Endothelial cell of umbilical vein (primary cell): ENCODE results near the gene SPATA6L. TPM values are rescaled to one million over a fixed set of nuclear protein-coding genes. Genes with fewer than 3 reads are reported as not detected.
"Not testable (repeated sequence)": the region's sequence is repeated elsewhere in the genome, so short reads cannot be mapped to it uniquely, and the experiment has no call there.

ENCODE experiments used
- BruUV-seq: library from RNA; stranded (reverse); fragments of 400-500 nt; replicated peaks from 2 replicates; lab custom pipeline; 2021; lab: Mats Ljungman, UMichigan
- CTCF ChIA-PET: fragments of 300-600, 350-600 bp; sonication (Branson Sonifier 250); formaldehyde crosslinking; loops from one replicate; lab custom pipeline; 2021; ENCODE audit warnings: antibody characterized with exemption, inconsistent platforms; lab: Charles Lee
- POLR2A ChIA-PET: fragments of 300-600, 350-600 bp; sonication (Branson Sonifier 250); formaldehyde crosslinking; loops from one replicate; lab custom pipeline; 2021; ENCODE audit warnings: antibody characterized with exemption, inconsistent platforms; lab: Charles Lee
- DNase-seq: peaks from one replicate; pipeline ENCODE4 v3.0.0-alpha.2; 2011; ENCODE audit warnings: low read depth, low spot score
- FAIRE-seq: peaks from 2 replicates; lab custom pipeline; 2011; peaks lifted over from hg19 to GRCh38; lab: Jason Lieb, UNC
- H2AFZ ChIP-seq: 2 replicates; pipeline ENCODE4 v1.6.0; 2012; ENCODE audit warnings: low read depth, low read length, control low read depth, inconsistent platforms
- H3K27ac ChIP-seq: 2 replicates; pipeline ENCODE4 v1.5.1; 2011; ENCODE audit warnings: low read depth, mild to moderate bottlenecking, control low read depth, low read length, moderate library complexity; ENCODE audit not compliant: insufficient read depth
- H3K27me3 ChIP-seq, 2 experiments: 2 replicates each; pipeline versions ENCODE4 v1.6.0 to v1.6.1; 2011; ENCODE audit warnings: low read length in 2 of 2, mixed read lengths in 1 of 2; ENCODE audit not compliant: control insufficient read depth in 2 of 2, insufficient read depth in 2 of 2
- H3K36me3 ChIP-seq, 2 experiments: 2 replicates in 1 of 2; 3 replicates in 1 of 2; pipeline ENCODE4 v1.5.1; 2011; ENCODE audit warnings: low read length in 2 of 2, mild to moderate bottlenecking in 1 of 2, moderate library complexity in 1 of 2; ENCODE audit not compliant: control insufficient read depth in 2 of 2, insufficient read depth in 2 of 2; ENCODE audit errors: extremely low read depth in 1 of 2
- H3K4me1 ChIP-seq: 3 replicates; pipeline ENCODE4 v1.5.1; 2011; ENCODE audit warnings: mild to moderate bottlenecking, low read length; ENCODE audit not compliant: control insufficient read depth, insufficient read depth; ENCODE audit errors: extremely low read depth
- H3K4me2 ChIP-seq: 2 replicates; pipeline ENCODE4 v1.6.1; 2011; ENCODE audit warnings: low read length, control low read depth, mixed read lengths; ENCODE audit not compliant: insufficient read depth
- H3K4me3 ChIP-seq, 3 experiments: fragments of 200-600 bp in 1 of 3; sonication (generic), shearing (Covaris generic) in 1 of 3; replicated peaks in 1 of 3; 2 replicates each; pipeline ENCODE4 v1.5.1; 2011 to 2016; ENCODE audit warnings: control low read depth in 3 of 3, low read length in 3 of 3, mild to moderate bottlenecking in 2 of 3, inconsistent platforms in 1 of 3, low read depth in 1 of 3, moderate library complexity in 1 of 3; ENCODE audit not compliant: insufficient read depth in 1 of 3
- H3K79me2 ChIP-seq: 2 replicates; pipeline ENCODE4 v1.6.0; 2012; ENCODE audit warnings: low read length, inconsistent platforms; ENCODE audit not compliant: control insufficient read depth, insufficient read depth
- H3K9ac ChIP-seq: replicated peaks from 2 replicates; pipeline ENCODE3; 2011; ENCODE audit warnings: low read length, control low read depth; ENCODE audit not compliant: insufficient read depth; ENCODE audit errors: extremely low read depth
- H3K9me1 ChIP-seq: replicated peaks from 3 replicates; pipeline ENCODE4 v1.6.0; 2011; ENCODE audit warnings: mild to moderate bottlenecking, low read length; ENCODE audit not compliant: control insufficient read depth, insufficient read depth; ENCODE audit errors: extremely low read depth
- H3K9me3 ChIP-seq: replicated peaks from 2 replicates; pipeline ENCODE4 v1.5.1; 2012; ENCODE audit warnings: low read length, inconsistent platforms; ENCODE audit not compliant: control insufficient read depth, insufficient read depth
- H4K20me1 ChIP-seq: replicated peaks from 2 replicates; pipeline ENCODE3; 2011; ENCODE audit warnings: mild to moderate bottlenecking, low read length; ENCODE audit not compliant: control insufficient read depth, insufficient read depth; ENCODE audit errors: extremely low read depth
- CTCF ChIP-seq, 2 donors: IDR thresholded peaks; 1 replicate in 1 of 2; 2 replicates in 1 of 2; pipeline ENCODE4 v1.5.1; 2011; ENCODE audit warnings: low read length in 2 of 2, mild to moderate bottlenecking in 2 of 2, moderate library complexity in 2 of 2, control low read depth in 1 of 2, inconsistent platforms in 1 of 2, low read depth in 1 of 2; ENCODE audit not compliant: insufficient read depth in 1 of 2; ENCODE audit errors: extremely low read depth in 1 of 2
- EZH2 ChIP-seq: IDR thresholded peaks from 2 replicates; pipeline ENCODE4 v1.6.1; 2012; ENCODE audit warnings: borderline replicate concordance, low read depth, mild to moderate bottlenecking, moderate library complexity, low read length, inconsistent platforms; ENCODE audit not compliant: severe bottlenecking
- FOS ChIP-seq: IDR thresholded peaks from 2 replicates; pipeline ENCODE4 v1.6.1; 2011; ENCODE audit warnings: mild to moderate bottlenecking, low read length, moderate library complexity, borderline replicate concordance; ENCODE audit not compliant: insufficient read depth
- GATA2 ChIP-seq: IDR thresholded peaks from 2 replicates; pipeline ENCODE4 v1.7.0; 2011; ENCODE audit warnings: low read depth, mild to moderate bottlenecking, moderate library complexity, mixed read lengths, low read length; ENCODE audit not compliant: insufficient read length, insufficient read depth
- JUN ChIP-seq: IDR thresholded peaks from 2 replicates; pipeline ENCODE4 v1.6.1; 2011; ENCODE audit warnings: borderline replicate concordance, low read depth; ENCODE audit not compliant: insufficient read length, insufficient read depth
- MAX ChIP-seq: IDR thresholded peaks from 2 replicates; pipeline ENCODE4 v1.6.1; 2011; ENCODE audit not compliant: insufficient read depth, insufficient read length
- MYC ChIP-seq: IDR thresholded peaks from one replicate; pipeline ENCODE4 v1.6.1; 2011; ENCODE audit warnings: mild to moderate bottlenecking, low read depth, low read length
- POLR2A ChIP-seq: IDR thresholded peaks from 2 replicates; pipeline ENCODE4 v1.6.1; 2012; ENCODE audit warnings: low read depth, mild to moderate bottlenecking, control low read depth, low read length
- POLR2AphosphoS5 ChIP-seq: IDR thresholded peaks from 2 replicates; pipeline ENCODE4 v1.6.1; 2012; ENCODE audit warnings: low read depth, mild to moderate bottlenecking, control low read depth, low read length, moderate library complexity; ENCODE audit not compliant: insufficient read depth
- dilution Hi-C: fragments of 300-500 bp; cut with MboI; formaldehyde crosslinking; loops from one replicate; pipeline ENCODE4 v1.15.0; 2019; ENCODE audit warnings: low sequenced_read_pairs; ENCODE audit not compliant: extremely low pct_ligation_motif_present
- intact Hi-C: fragments of 100-400 bp; cut with micrococcal nuclease; formaldehyde crosslinking; loops from one replicate; pipeline ENCODE4 v1.10.0; 2022
- polyA plus RNA-seq, 4 experiments: library from polyadenylated mRNA; depleted of rRNA in 3 of 4; stranded (reverse) in 3 of 4; unstranded in 1 of 4; fragments of >200 nt; gene quantifications; 2 replicates each; pipeline versions ENCODE4 v1.2.1 to v1.2.3, GENCODE V29; 2011 to 2012; ENCODE audit warnings: missing spikeins in 1 of 4
- total RNA-seq: library from RNA; stranded (reverse); gene quantifications from 2 replicates; pipeline ENCODE4 v1.2.3, GENCODE V29; 2021

The SPATA6L gene
- total and polyA plus RNA-seq, 2 donors (not counting 3 experiments of a cell fraction or from before 2014, with no cell fraction given) = 0.40 to 1.5 TPM

GRCh38 chr9:4656621-4657020 lies 9.7 kb downstream of the SPATA6L start:
- H3K27me3 ChIP-seq = no peaks in the 10 kb centered on the region
- no peak overlapping the region for H3K4me3 ChIP-seq
- no peak overlapping the region for H2AFZ ChIP-seq
- H3K4me1 ChIP-seq = peaks cover 3% of the 10 kb centered on the region
- no peaks in the 10 kb centered on the region for H3K9me1 ChIP-seq
- H3K9me3 ChIP-seq = no peaks in the 10 kb centered on the region
- TF ChIP-seq EZH2 (no peak), POLR2AphosphoS5 (no peak), POLR2A (no peak), JUN (no peak), FOS (no peak), MAX (no peak), GATA2 (no peak), CTCF (IDR thresholded peaks at IDR 0.05; ENCODE audit: extremely low read depth in 1 of 2, insufficient read depth in 1 of 2, low read depth in 1 of 2, low read length in 2 of 2) (no peak), MYC (no peak)
- no peak overlapping the region for H3K27ac ChIP-seq
- ChIA-PET CTCF (interaction anchor here (1.2 to 1.3 kb wide), 2 partner anchors 52 to 290 kb away, joined by 3 to 4 read pairs; no protein-coding TSS in a partner anchor), POLR2A (no interaction called here)
- dilution Hi-C loops (no loop called here), intact Hi-C loops (no loop called here)
- H3K9ac ChIP-seq = no peak overlapping the region
- no peak for FAIRE-seq
- no peaks in the 10 kb centered on the region for H3K36me3 ChIP-seq
- H4K20me1 ChIP-seq = no peaks in the 10 kb centered on the region
- no peak for DNase-seq
- no TSS peak for BruUV-seq
- H3K79me2 ChIP-seq = no peaks in the 10 kb centered on the region
- H3K4me2 ChIP-seq = no peak overlapping the region

- H2AFZ ChIP-seq, dilution Hi-C loops, H3K4me2 ChIP-seq, H4K20me1 ChIP-seq, H3K4me3 ChIP-seq, H3K27ac ChIP-seq, H3K9me1 ChIP-seq, H3K79me2 ChIP-seq, H3K36me3 ChIP-seq, intact Hi-C loops, FAIRE-seq, H3K27me3 ChIP-seq, POLR2A ChIA-PET, H3K9me3 ChIP-seq, H3K9ac ChIP-seq, DNase-seq, H3K4me1 ChIP-seq, BruUV-seq: not testable (repeated sequence)
- CTCF ChIA-PET = interaction anchor here (1.2 kb wide), 1 partner anchor 290 kb away, joined by 4 read pairs; no protein-coding TSS in a partner anchor
Measured at GRCh38 chr9:4656196-4656595, 10.1 kb downstream of the SPATA6L start.
